Astrocyte (in vitro differentiated cells and primary cell): ENCODE data around the gene ST3GAL6.

ENCODE experiments used
- CTCF ChIP-seq: IDR thresholded peaks from 2 replicates; pipeline ENCODE4 v1.5.1; 2011; ENCODE audit warnings: low read depth, mild to moderate bottlenecking, inconsistent platforms, low read length, moderate library complexity; ENCODE audit not compliant: insufficient read depth
- EZH2 ChIP-seq: IDR thresholded peaks from 2 replicates; pipeline ENCODE4 v1.6.1; 2012; ENCODE audit warnings: mild to moderate bottlenecking, low read length, inconsistent platforms; ENCODE audit not compliant: insufficient read depth

GRCh38 chr3:98717584-98717983, 45.6 kb upstream of the ST3GAL6 start:
- no peak for TF ChIP-seq CTCF
- TF ChIP-seq EZH2 = no peak
